Choroid plexus epithelial cell (primary cell): Measurements from ENCODE around the gene SPAG7.

Experiments used
- DNase-seq: peaks from one replicate; pipeline ENCODE4 v3.0.0-alpha.2; 2010; ENCODE audit warnings: low read depth
- H3K4me3 ChIP-seq: 2 replicates; pipeline ENCODE4 v1.5.1; 2011; ENCODE audit warnings: low read depth, mild to moderate bottlenecking, control low read depth, low read length, moderate library complexity
- CTCF ChIP-seq: conservative IDR thresholded peaks from 2 replicates; pipeline ENCODE4 v1.5.1; 2011; ENCODE audit warnings: low read depth, mild to moderate bottlenecking, control low read depth, inconsistent platforms, low read length, moderate library complexity

Gene SPAG7

GRCh38 chr17:4973256-4974114 lies 5.9 kb upstream of the SPAG7 start:
- TF ChIP-seq CTCF, result no peak
- DNase-seq, result no peak
- no peak overlapping the region for H3K4me3 ChIP-seq

- DNase-seq, result no peak
- TF ChIP-seq CTCF, result no peak
- no peak overlapping the region for H3K4me3 ChIP-seq
Measured at GRCh38 chr17:4972752-4973151, 5.1 kb upstream of the SPAG7 start.

GRCh38 chr17:4972322-4972721 lies 4.7 kb upstream of the SPAG7 start:
- no peak overlapping the region for H3K4me3 ChIP-seq
- no peak for DNase-seq
- TF ChIP-seq CTCF, result no peak

GRCh38 chr17:4971826-4972225 lies 4.2 kb upstream of the SPAG7 start:
- no peak for DNase-seq
- no peak for TF ChIP-seq CTCF
- H3K4me3 ChIP-seq, result no peak overlapping the region

- TF ChIP-seq CTCF, result no peak
- no peak overlapping the region for H3K4me3 ChIP-seq
- no peak for DNase-seq
Measured at GRCh38 chr17:4970273-4970672, 2.7 kb upstream of the SPAG7 start.

- peak; percentile 63 for DNase-seq
- TF ChIP-seq CTCF, result peak; percentile 5
- peak overlapping the region; percentile 92 for H3K4me3 ChIP-seq
Measured at GRCh38 chr17:4969551-4970173, 2.0 kb upstream of the SPAG7 start.

- H3K4me3 ChIP-seq, result peak overlapping the region; percentile 92
- DNase-seq, result peak; percentile 97
- TF ChIP-seq CTCF, result no peak
Measured at GRCh38 chr17:4969047-4969550, 1.5 kb upstream of the SPAG7 start.
